ENCODE data around the gene ENPP1. TPM values are rescaled to one million over a fixed set of nuclear protein-coding genes. Genes with fewer than 3 reads are reported as not detected.
A peak's percentile ranks its signal among the peaks of the same experiment; 100 is the strongest.

ENPP1 gene
- total and polyA plus RNA-seq, 8 donors = 4.8 to 46.6 (median 18.7) TPM

DNA sequence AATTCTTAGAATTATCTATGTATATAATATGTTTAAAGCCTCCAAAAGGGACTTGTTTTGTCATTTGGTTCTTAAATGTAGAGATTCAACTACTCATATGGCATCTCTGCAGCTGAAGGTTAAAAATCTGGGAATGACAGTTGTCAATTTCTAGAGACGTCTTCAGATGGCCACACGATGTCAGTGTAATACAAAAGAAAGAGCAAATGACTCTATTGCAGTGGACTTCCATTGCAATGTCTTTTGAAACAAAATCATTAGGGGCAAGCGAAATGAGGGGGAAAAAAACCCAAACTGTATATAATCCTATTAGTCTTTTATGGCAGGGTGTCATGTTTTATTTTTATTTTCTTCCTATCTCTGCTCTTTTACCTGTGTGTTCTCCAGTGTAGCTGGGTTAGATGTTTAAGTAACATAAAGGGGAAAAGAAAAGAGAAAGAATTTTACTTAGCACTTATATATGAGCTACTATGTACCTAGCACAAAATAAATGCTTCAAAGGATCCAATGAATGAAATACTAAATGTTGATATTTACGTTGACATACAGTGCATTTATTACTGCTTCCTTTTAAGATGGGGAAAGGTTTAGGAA is 117.2 kb downstream of the ENPP1 start:
- intact Hi-C loops (cut with DNase I) = loop anchor here in 1 of 3 donors (10.0 kb wide), 1 partner anchor 290 kb away; no protein-coding TSS in a partner anchor
- ATAC-seq (peak in 3 of 4 donors; percentile 41 to 56 (median 48)), FAIRE-seq (peak; percentile 13), DNase-seq (no peak)
- Histone ChIP-seq H3K4me1 (no peaks in the 10 kb centered on the region), H3K36me3 (no peaks in the 10 kb centered on the region), H3K4me3 (no peak overlapping the region), H3K27me3 (no peaks in the 10 kb centered on the region), H3K27ac (no peak overlapping the region), H3K9me3 (no peaks in the 10 kb centered on the region)
- TF ChIP-seq, protein P1, sequence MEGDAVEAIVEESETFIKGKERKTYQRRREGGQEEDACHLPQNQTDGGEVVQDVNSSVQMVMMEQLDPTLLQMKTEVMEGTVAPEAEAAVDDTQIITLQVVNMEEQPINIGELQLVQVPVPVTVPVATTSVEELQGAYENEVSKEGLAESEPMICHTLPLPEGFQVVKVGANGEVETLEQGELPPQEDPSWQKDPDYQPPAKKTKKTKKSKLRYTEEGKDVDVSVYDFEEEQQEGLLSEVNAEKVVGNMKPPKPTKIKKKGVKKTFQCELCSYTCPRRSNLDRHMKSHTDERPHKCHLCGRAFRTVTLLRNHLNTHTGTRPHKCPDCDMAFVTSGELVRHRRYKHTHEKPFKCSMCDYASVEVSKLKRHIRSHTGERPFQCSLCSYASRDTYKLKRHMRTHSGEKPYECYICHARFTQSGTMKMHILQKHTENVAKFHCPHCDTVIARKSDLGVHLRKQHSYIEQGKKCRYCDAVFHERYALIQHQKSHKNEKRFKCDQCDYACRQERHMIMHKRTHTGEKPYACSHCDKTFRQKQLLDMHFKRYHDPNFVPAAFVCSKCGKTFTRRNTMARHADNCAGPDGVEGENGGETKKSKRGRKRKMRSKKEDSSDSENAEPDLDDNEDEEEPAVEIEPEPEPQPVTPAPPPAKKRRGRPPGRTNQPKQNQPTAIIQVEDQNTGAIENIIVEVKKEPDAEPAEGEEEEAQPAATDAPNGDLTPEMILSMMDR (IDR thresholded peaks at IDR 0.05) = peak in 2 of 4 donors; percentile 10 to 19
- WGBS, 2 donors = 26 to 28% methylated on average over 4 of the region's 4 CpGs

DNA sequence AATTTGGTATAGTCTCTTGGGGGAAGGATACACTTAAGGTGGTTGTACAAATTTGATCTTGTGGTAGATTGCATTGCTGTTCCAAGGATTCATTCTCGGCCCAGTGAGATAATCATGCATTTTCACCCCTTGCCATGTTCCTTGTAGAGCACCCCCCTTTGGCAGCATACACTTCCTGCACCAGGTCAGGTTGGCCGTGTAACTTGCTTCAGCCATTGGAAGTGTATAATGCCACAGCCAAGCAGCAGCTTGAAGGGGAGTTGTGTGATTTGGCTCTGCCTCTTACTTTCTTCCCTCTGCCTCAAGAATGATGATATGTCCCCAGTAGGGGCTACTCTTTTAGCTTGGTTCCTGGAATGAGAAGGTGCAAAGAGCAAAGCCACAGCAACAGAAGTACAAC is 121.4 kb downstream of the ENPP1 start:
- no peak for FAIRE-seq
- H3K27me3 ChIP-seq = no peaks in the 10 kb centered on the region
- H3K27ac ChIP-seq = no peak overlapping the region
- DNase-seq = no peak
- intact Hi-C loops (cut with DNase I) = loop anchor here in 1 of 3 donors (10.0 kb wide), 1 partner anchor 286 kb away; no protein-coding TSS in a partner anchor
- no peak overlapping the region for H3K4me3 ChIP-seq
- ATAC-seq = no peak
- H3K4me1 ChIP-seq = no peaks in the 10 kb centered on the region
- H3K36me3 ChIP-seq = no peaks in the 10 kb centered on the region
- TF ChIP-seq, protein P1 (IDR thresholded peaks at IDR 0.05) = no peak
- no peaks in the 10 kb centered on the region for H3K9me3 ChIP-seq
- 76 to 83% methylated on average over 2 of the region's 2 CpGs for WGBS, 2 donors

- H3K4me3 ChIP-seq = no peak overlapping the region
- no peaks in the 10 kb centered on the region for H3K36me3 ChIP-seq
- H3K27me3 ChIP-seq = no peaks in the 10 kb centered on the region
- TF ChIP-seq, protein P1 (IDR thresholded peaks at IDR 0.05) = no peak
- intact Hi-C loops (cut with DNase I) = loop anchor here in 1 of 3 donors (10.0 kb wide), 2 partner anchors 235 to 285 kb away; no protein-coding TSS in a partner anchor
- H3K4me1 ChIP-seq = no peaks in the 10 kb centered on the region
- no peaks in the 10 kb centered on the region for H3K9me3 ChIP-seq
- no peak overlapping the region for H3K27ac ChIP-seq
- no peak for DNase-seq
- ATAC-seq = no peak
- 71 to 76% methylated on average over 1 of the region's 1 CpG for WGBS, 2 donors
- FAIRE-seq = no peak
Measured at GRCh38 chr6:131929976-131930375, 122.2 kb downstream of the ENPP1 start.

DNA sequence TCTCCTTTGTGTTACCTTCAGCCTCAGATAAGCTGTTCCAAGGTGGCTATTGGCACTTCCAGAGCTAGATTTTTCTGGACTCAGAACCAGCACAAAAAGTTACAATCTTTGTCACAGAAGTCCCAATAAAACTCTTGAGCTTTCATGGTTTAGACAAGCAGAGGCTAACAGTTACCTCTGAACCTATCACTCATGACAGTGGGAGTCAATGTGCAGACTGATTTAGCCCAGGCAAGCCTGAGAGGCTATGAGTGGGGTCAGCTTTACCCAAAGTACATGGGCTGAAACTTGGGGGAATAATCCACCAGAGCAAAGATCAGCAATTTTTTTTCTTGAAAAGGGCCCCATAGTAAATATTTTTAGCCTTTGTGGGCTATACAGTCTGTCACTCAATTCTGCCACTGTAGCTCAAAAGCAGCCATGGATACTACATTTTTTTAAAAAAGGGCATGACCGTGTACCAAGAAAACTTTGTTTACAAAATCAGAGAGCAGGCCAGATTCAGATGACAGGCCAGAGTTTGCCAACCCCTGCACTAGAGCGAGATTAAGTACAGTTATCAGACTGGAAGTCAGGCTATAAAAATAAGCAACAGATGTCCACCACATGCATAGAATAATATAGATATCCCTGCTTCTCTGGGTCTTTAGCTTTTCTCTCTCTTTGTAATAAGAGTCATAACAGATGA is 123.4 kb downstream of the ENPP1 start:
- H3K36me3 ChIP-seq = no peaks in the 10 kb centered on the region
- intact Hi-C loops (cut with DNase I) = loop anchor here in 1 of 3 donors (10.0 kb wide), 1 partner anchor 234 kb away; no protein-coding TSS in a partner anchor
- 21 to 34% methylated on average over 2 of the region's 2 CpGs for WGBS, 2 donors
- no peak overlapping the region for H3K4me3 ChIP-seq
- DNase-seq (peak in 1 of 6 donors; percentile 13), FAIRE-seq (no peak), ATAC-seq (peak; percentile 47 to 79 (median 74))
- H3K27me3 ChIP-seq = no peaks in the 10 kb centered on the region
- H3K4me1 ChIP-seq = no peaks in the 10 kb centered on the region
- TF ChIP-seq, protein P1 (IDR thresholded peaks at IDR 0.05) = no peak
- H3K27ac ChIP-seq = no peak overlapping the region
- H3K9me3 ChIP-seq = no peaks in the 10 kb centered on the region
